HCT116 (cell line): ENCODE results near the gene FAM83E. TPM values are rescaled to one million over a fixed set of nuclear protein-coding genes. Genes with fewer than 3 reads are reported as not detected.

Source experiments
- ATAC-seq: fragments of 200-7000 bp; cut with Tn5 transposase; 2 replicates; pipeline ENCODE4 v1.9.1; 2020; ENCODE audit warnings: mild to moderate bottlenecking, moderate library complexity
- BruUV-seq: library from RNA; stranded (reverse); fragments of 400-500 nt; replicated peaks from 2 replicates; lab custom pipeline; 2021; lab: Mats Ljungman, UMichigan
- CTCF ChIA-PET: fragments of 300-600 bp; sonication (Branson Sonifier 250); formaldehyde crosslinking; loops from one replicate; lab custom pipeline; 2021; ENCODE audit warnings: antibody characterized with exemption; lab: Charles Lee
- POLR2A ChIA-PET: fragments of 300-600, 350-600 bp; sonication (Branson Sonifier 250); formaldehyde crosslinking; loops from one replicate; lab custom pipeline; 2021; ENCODE audit warnings: antibody characterized with exemption; lab: Charles Lee
- RAD21 ChIA-PET, 2 experiments: fragments of 300-600 bp; sonication (Branson Sonifier 250); formaldehyde crosslinking; loops; one replicate each; lab custom pipeline; 2023; ENCODE audit warnings: low total read pairs in 2 of 2; ENCODE audit not compliant: uncharacterized antibody in 2 of 2, unreplicated experiment in 2 of 2, low non-redundant PET in 1 of 2; lab: Charles Lee
- DNase-seq: peaks from one replicate; pipeline ENCODE4 v3.0.0-alpha.2; 2010; ENCODE audit warnings: low read depth, low spot score
- H2AFZ ChIP-seq: fragments of 200-600 bp; shearing (Covaris generic), sonication (generic); 2 replicates; pipeline ENCODE4 v1.6.1; 2017; ENCODE audit warnings: low read depth, mixed run types, mixed read lengths, antibody characterized with exemption, low read length; ENCODE audit not compliant: poor library complexity, severe bottlenecking
- H3K27ac ChIP-seq: 2 replicates; pipeline ENCODE4 v1.5.1; 2012; ENCODE audit warnings: low read depth, low read length
- H3K27me3 ChIP-seq: fragments of 200-600 bp; sonication (generic); 2 replicates; pipeline ENCODE4 v1.6.1; 2016; ENCODE audit warnings: mixed run types, low read length, mixed read lengths; ENCODE audit not compliant: insufficient read depth
- H3K36me3 ChIP-seq, 2 experiments: fragments of 200-500 bp in 1 of 2; fragments of 200-600 bp in 1 of 2; sonication (Bioruptor generic) in 1 of 2; sonication (generic) in 1 of 2; 2 replicates each; pipeline versions ENCODE4 v1.5.1 to v1.6.1; 2014 to 2016; ENCODE audit warnings: low read length in 2 of 2, inconsistent platforms in 1 of 2, mixed read lengths in 1 of 2, mixed run types in 1 of 2; ENCODE audit not compliant: insufficient read depth in 2 of 2, control insufficient read depth in 1 of 2
- H3K4me1 ChIP-seq, 2 experiments: fragments of 200-600 bp in 1 of 2; sonication (generic) in 1 of 2; 2 replicates each; pipeline versions ENCODE4 v1.5.1 to v1.6.1; 2012 to 2017; ENCODE audit warnings: low read length in 2 of 2, inconsistent platforms in 1 of 2, mild to moderate bottlenecking in 1 of 2, mixed read lengths in 1 of 2, mixed run types in 1 of 2, moderate library complexity in 1 of 2; ENCODE audit not compliant: insufficient read depth in 2 of 2, control insufficient read depth in 1 of 2
- H3K4me2 ChIP-seq: fragments of 200-600 bp; sonication (generic); 2 replicates; pipeline ENCODE4 v1.6.1; 2017; ENCODE audit warnings: mixed run types, low read length, mixed read lengths
- H3K4me3 ChIP-seq, 2 experiments: fragments of 200-600 bp in 1 of 2; sonication (generic) in 1 of 2; replicated peaks in 1 of 2; 2 replicates each; pipeline ENCODE4 v1.5.1; 2011 to 2016; ENCODE audit warnings: low read length in 2 of 2, control low read depth in 1 of 2, low read depth in 1 of 2, mild to moderate bottlenecking in 1 of 2, mixed read lengths in 1 of 2, mixed run types in 1 of 2
- H3K79me2 ChIP-seq: fragments of 200-600 bp; sonication (generic); 2 replicates; pipeline ENCODE4 v1.6.1; 2017; ENCODE audit warnings: mild to moderate bottlenecking, mixed run types, low read length, moderate library complexity, mixed read lengths; ENCODE audit not compliant: insufficient read depth
- H3K9ac ChIP-seq: fragments of 200-600 bp; sonication (generic); 2 replicates; pipeline ENCODE4 v1.6.1; 2016; ENCODE audit warnings: low read length, mixed read lengths
- H3K9me2 ChIP-seq: fragments of 200-600 bp; sonication (generic), shearing (Covaris generic); 2 replicates; pipeline ENCODE4 v1.6.1; 2017; ENCODE audit warnings: mixed run types, mild to moderate bottlenecking, moderate library complexity; ENCODE audit not compliant: insufficient read depth
- H3K9me3 ChIP-seq, 2 experiments: fragments of 200-500 bp in 1 of 2; fragments of 200-600 bp in 1 of 2; sonication (Bioruptor generic) in 1 of 2; sonication (generic) in 1 of 2; 2 replicates each; pipeline ENCODE4 v1.6.1; 2014 to 2017; ENCODE audit warnings: low read length in 2 of 2, mixed read lengths in 2 of 2, inconsistent platforms in 1 of 2, low read depth in 1 of 2, mild to moderate bottlenecking in 1 of 2, mixed run types in 1 of 2, moderate library complexity in 1 of 2; ENCODE audit not compliant: control insufficient read depth in 1 of 2, insufficient read depth in 1 of 2
- H4K20me1 ChIP-seq: fragments of 200-600 bp; sonication (generic), shearing (Covaris generic); 2 replicates; pipeline ENCODE4 v1.6.1; 2017; ENCODE audit warnings: mixed run types, mild to moderate bottlenecking, moderate library complexity; ENCODE audit not compliant: insufficient read depth
- CEBPB ChIP-seq: IDR thresholded peaks from 2 replicates; pipeline ENCODE4 v1.6.1; 2012; ENCODE audit warnings: low read depth
- EGR1 ChIP-seq: IDR thresholded peaks from 2 replicates; pipeline ENCODE4 v1.6.1; 2012; ENCODE audit warnings: low read depth
- ELF1 ChIP-seq: IDR thresholded peaks from 2 replicates; pipeline ENCODE4 v1.6.1; 2012; ENCODE audit warnings: low read depth, borderline replicate concordance
- EZH2 ChIP-seq: fragments of 200-600 bp; sonication (generic); IDR thresholded peaks from 2 replicates; pipeline ENCODE4 v1.6.1; 2017; ENCODE audit warnings: antibody characterized with exemption, mixed run types
- FOSL1 ChIP-seq: IDR thresholded peaks from 2 replicates; pipeline ENCODE4 v1.6.1; 2012; ENCODE audit warnings: low read depth
- POLR2A ChIP-seq: IDR thresholded peaks from 2 replicates; pipeline ENCODE4 v1.7.0; 2011; ENCODE audit warnings: borderline replicate concordance; ENCODE audit not compliant: insufficient read depth, insufficient read length; ENCODE audit errors: extremely low read depth
- RAD21 ChIP-seq: IDR thresholded peaks from 2 replicates; pipeline ENCODE4 v1.6.1; 2012; ENCODE audit warnings: low read depth, mild to moderate bottlenecking
- TCF7L2 ChIP-seq: IDR thresholded peaks from 2 replicates; pipeline ENCODE4 v1.7.0; 2011; ENCODE audit warnings: borderline replicate concordance, inconsistent platforms; ENCODE audit not compliant: insufficient read depth, insufficient read length; ENCODE audit errors: extremely low read depth
- intact Hi-C: fragments of 100-400 bp; cut with micrococcal nuclease; formaldehyde crosslinking; loops from 2 replicates; pipeline ENCODE4 v1.10.0; 2022
- total RNA-seq: library from RNA; stranded (reverse); gene quantifications from one replicate; pipeline ENCODE4 v1.2.1, GENCODE V29; 2021; ENCODE audit not compliant: unreplicated experiment
- TF ChIP-seq, protein P1 (sequence below): IDR thresholded peaks from 2 replicates; pipeline ENCODE4 v1.6.1; 2012
- TF ChIP-seq, protein P2 (sequence below): IDR thresholded peaks from 2 replicates; pipeline ENCODE4 v1.6.1; 2012

Gene FAM83E
- total RNA-seq, 1 experiment from 2014 or later = 6.8 TPM

- intact Hi-C loops = no loop called here
- no peak for DNase-seq
- Histone ChIP-seq H3K36me3 (0 out of 4 replicates have a peak, but pooled peaks cover 0 to 4% of the 10 kb centered on the region in 2 experiments), H3K9ac (no peak overlapping the region), H2AFZ (no peak overlapping the region), H3K4me1 (peaks cover 32 to 44% of the 10 kb centered on the region in 2 experiments), H3K9me2 (no peaks in the 10 kb centered on the region), H3K79me2 (peaks cover 21% of the 10 kb centered on the region; the same call in 1 of the 2 replicates), H3K4me3 (no peak overlapping the region), H3K27me3 (no peaks in the 10 kb centered on the region), H3K27ac (peak overlapping the region; percentile 39; the same call in 1 of the 2 replicates), H3K4me2 (no peak overlapping the region), H3K9me3 (no peaks in the 10 kb centered on the region), H4K20me1 (no peaks in the 10 kb centered on the region)
- ChIA-PET POLR2A (interaction anchor here (1.0 kb wide), 1 partner anchor 9 kb away, joined by 3 read pairs; no protein-coding TSS in a partner anchor), CTCF (no interaction called here), RAD21 (no interaction called here)
- no peak for TF ChIP-seq EZH2
- no peak for TF ChIP-seq FOSL1
- TF ChIP-seq, protein P1, sequence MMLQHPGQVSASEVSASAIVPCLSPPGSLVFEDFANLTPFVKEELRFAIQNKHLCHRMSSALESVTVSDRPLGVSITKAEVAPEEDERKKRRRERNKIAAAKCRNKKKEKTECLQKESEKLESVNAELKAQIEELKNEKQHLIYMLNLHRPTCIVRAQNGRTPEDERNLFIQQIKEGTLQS = no peak
- TF ChIP-seq ELF1 = no peak
- TF ChIP-seq, protein P2, sequence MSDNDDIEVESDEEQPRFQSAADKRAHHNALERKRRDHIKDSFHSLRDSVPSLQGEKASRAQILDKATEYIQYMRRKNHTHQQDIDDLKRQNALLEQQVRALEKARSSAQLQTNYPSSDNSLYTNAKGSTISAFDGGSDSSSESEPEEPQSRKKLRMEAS = no peak
- no peak for TF ChIP-seq TCF7L2
- TF ChIP-seq CEBPB = no peak
- no peak for TF ChIP-seq POLR2A
- TF ChIP-seq EGR1 = no peak
- TF ChIP-seq RAD21 = no peak
- ATAC-seq = no peak
- no TSS peak for BruUV-seq
These were observed 11.0 kb upstream of the FAM83E start for GRCh38 chr19:48625891-48626327.
